ENCODE results near the gene CCDC27. TPM values are rescaled to one million over a fixed set of nuclear protein-coding genes. Genes with fewer than 3 reads are reported as not detected.

The CCDC27 gene
- total RNA-seq, 1 experiment from 2014 or later = not detected

GRCh38 chr1:3780901-3781300 lies 28.7 kb downstream of the CCDC27 start:
- Histone ChIP-seq H3K4me1 (peaks cover 1% of the 10 kb centered on the region; the same call in 1 of the 2 replicates), H3K9me3 (no peaks in the 10 kb centered on the region), H3K4me3 (ENCODE audit: low read depth, low read length) (no peak overlapping the region), H3K27me3 (replicated peaks; ENCODE audit: control insufficient read depth, insufficient read depth, low read length) (no peaks in the 10 kb centered on the region), H3K36me3 (ENCODE audit: control insufficient read depth, insufficient read depth, low read length) (no peaks in the 10 kb centered on the region)
- TF ChIP-seq, protein P1, sequence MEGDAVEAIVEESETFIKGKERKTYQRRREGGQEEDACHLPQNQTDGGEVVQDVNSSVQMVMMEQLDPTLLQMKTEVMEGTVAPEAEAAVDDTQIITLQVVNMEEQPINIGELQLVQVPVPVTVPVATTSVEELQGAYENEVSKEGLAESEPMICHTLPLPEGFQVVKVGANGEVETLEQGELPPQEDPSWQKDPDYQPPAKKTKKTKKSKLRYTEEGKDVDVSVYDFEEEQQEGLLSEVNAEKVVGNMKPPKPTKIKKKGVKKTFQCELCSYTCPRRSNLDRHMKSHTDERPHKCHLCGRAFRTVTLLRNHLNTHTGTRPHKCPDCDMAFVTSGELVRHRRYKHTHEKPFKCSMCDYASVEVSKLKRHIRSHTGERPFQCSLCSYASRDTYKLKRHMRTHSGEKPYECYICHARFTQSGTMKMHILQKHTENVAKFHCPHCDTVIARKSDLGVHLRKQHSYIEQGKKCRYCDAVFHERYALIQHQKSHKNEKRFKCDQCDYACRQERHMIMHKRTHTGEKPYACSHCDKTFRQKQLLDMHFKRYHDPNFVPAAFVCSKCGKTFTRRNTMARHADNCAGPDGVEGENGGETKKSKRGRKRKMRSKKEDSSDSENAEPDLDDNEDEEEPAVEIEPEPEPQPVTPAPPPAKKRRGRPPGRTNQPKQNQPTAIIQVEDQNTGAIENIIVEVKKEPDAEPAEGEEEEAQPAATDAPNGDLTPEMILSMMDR (IDR thresholded peaks at IDR 0.05; ENCODE audit: insufficient read depth in 1 of 2, low read depth in 1 of 2, low read length in 1 of 2, severe bottlenecking in 1 of 2, unreplicated experiment in 1 of 2) = no peak
- Mint-ChIP-seq H3K9me3 (ENCODE audit: unreplicated experiment) (no peaks in the 10 kb centered on the region), H3K4me1 (ENCODE audit: low read depth, unreplicated experiment) (no peaks in the 10 kb centered on the region), H3K36me3 (ENCODE audit: insufficient read depth, unreplicated experiment) (peaks cover 56% of the 10 kb centered on the region), H3K27ac (ENCODE audit: unreplicated experiment) (no peak overlapping the region), H3K27me3 (ENCODE audit: insufficient read depth, unreplicated experiment) (no peaks in the 10 kb centered on the region), H3K4me3 (ENCODE audit: unreplicated experiment) (no peak overlapping the region)
- BruUV-seq (replicated peaks) = no TSS peak
- DNase-seq = no peak
- ChIA-PET POLR2A (no interaction called here), CTCF (no interaction called here)
- intact Hi-C loops (cut with micrococcal nuclease; ENCODE audit: unreplicated experiment) = no loop called here

GRCh38 chr1:3783651-3784474 lies 31.6 kb downstream of the CCDC27 start:
- Mint-ChIP-seq H3K9me3 (ENCODE audit: unreplicated experiment) (no peaks in the 10 kb centered on the region), H3K27ac (ENCODE audit: unreplicated experiment) (no peak overlapping the region), H3K4me3 (ENCODE audit: unreplicated experiment) (no peak overlapping the region), H3K36me3 (ENCODE audit: insufficient read depth, unreplicated experiment) (peaks cover 73% of the 10 kb centered on the region), H3K27me3 (ENCODE audit: insufficient read depth, unreplicated experiment) (no peaks in the 10 kb centered on the region), H3K4me1 (ENCODE audit: low read depth, unreplicated experiment) (no peaks in the 10 kb centered on the region)
- CTCF ChIA-PET = no interaction called here
- Histone ChIP-seq H3K9me3 (no peaks in the 10 kb centered on the region), H3K36me3 (ENCODE audit: control insufficient read depth, insufficient read depth, low read length) (no peaks in the 10 kb centered on the region), H3K4me1 (no peaks in the 10 kb centered on the region), H3K27me3 (replicated peaks; ENCODE audit: control insufficient read depth, insufficient read depth, low read length) (no peaks in the 10 kb centered on the region), H3K4me3 (ENCODE audit: low read depth, low read length) (no peak overlapping the region)
- BruUV-seq (replicated peaks) = no TSS peak
- POLR2A ChIA-PET = no interaction called here
- no peak for DNase-seq
- intact Hi-C loops (cut with micrococcal nuclease; ENCODE audit: unreplicated experiment) = no loop called here
- TF ChIP-seq, protein P1 (IDR thresholded peaks at IDR 0.05; ENCODE audit: insufficient read depth in 1 of 2, low read depth in 1 of 2, low read length in 1 of 2, severe bottlenecking in 1 of 2, unreplicated experiment in 1 of 2) = no peak

DNA sequence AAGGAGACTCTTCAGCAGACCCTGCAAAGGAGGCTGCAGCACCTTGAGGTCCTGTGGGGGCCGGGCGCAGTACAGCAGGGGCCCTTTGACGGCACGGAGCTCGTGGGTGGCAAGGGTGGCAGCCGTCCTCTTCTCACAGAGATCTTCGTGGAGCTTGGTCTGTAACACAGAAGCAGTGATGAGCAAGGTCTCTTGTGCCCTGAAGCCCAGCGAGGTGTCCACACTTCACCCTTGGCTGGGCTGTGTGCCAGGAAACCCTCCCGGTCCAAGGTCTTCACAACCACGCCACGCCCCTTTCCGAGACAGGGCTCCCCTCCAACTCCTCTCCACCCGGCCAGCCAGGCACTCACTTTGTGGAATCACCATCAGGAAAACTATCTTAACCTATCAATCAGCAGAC lies 32.8 kb downstream of the CCDC27 start:
- Mint-ChIP-seq H3K4me3 (ENCODE audit: unreplicated experiment) (no peak overlapping the region), H3K27me3 (ENCODE audit: insufficient read depth, unreplicated experiment) (no peaks in the 10 kb centered on the region), H3K4me1 (ENCODE audit: low read depth, unreplicated experiment) (no peaks in the 10 kb centered on the region), H3K36me3 (ENCODE audit: insufficient read depth, unreplicated experiment) (peaks cover 65% of the 10 kb centered on the region), H3K9me3 (ENCODE audit: unreplicated experiment) (no peaks in the 10 kb centered on the region), H3K27ac (ENCODE audit: unreplicated experiment) (no peak overlapping the region)
- POLR2A ChIA-PET = no interaction called here
- TF ChIP-seq, protein P1 (IDR thresholded peaks at IDR 0.05; ENCODE audit: insufficient read depth in 1 of 2, low read depth in 1 of 2, low read length in 1 of 2, severe bottlenecking in 1 of 2, unreplicated experiment in 1 of 2) = no peak
- no peaks in the 10 kb centered on the region for H3K4me1 ChIP-seq
- H3K36me3 ChIP-seq (ENCODE audit: control insufficient read depth, insufficient read depth, low read length) = no peaks in the 10 kb centered on the region
- DNase-seq = no peak
- no peaks in the 10 kb centered on the region for H3K27me3 ChIP-seq (replicated peaks; ENCODE audit: control insufficient read depth, insufficient read depth, low read length)
- CTCF ChIA-PET = no interaction called here
- no peak overlapping the region for H3K4me3 ChIP-seq (ENCODE audit: low read depth, low read length)
- intact Hi-C loops (cut with micrococcal nuclease; ENCODE audit: unreplicated experiment) = no loop called here
- no TSS peak for BruUV-seq (replicated peaks)
- no peaks in the 10 kb centered on the region for H3K9me3 ChIP-seq

All from Caco-2 (cell line).